GM18868 (cell line): Measurements from ENCODE around the gene CORO2B.
"Not testable (repeated sequence)": the region's sequence is repeated elsewhere in the genome, so short reads cannot be mapped to it uniquely, and the experiment has no call there.

Source experiments
- ATAC-seq: cut with Tn5 transposase; IDR thresholded peaks from one replicate; pipeline ENCODE4 v1.9.1; 2021; ENCODE audit warnings: mild to moderate bottlenecking, moderate library complexity; ENCODE audit not compliant: unreplicated experiment

The CORO2B gene

DNA sequence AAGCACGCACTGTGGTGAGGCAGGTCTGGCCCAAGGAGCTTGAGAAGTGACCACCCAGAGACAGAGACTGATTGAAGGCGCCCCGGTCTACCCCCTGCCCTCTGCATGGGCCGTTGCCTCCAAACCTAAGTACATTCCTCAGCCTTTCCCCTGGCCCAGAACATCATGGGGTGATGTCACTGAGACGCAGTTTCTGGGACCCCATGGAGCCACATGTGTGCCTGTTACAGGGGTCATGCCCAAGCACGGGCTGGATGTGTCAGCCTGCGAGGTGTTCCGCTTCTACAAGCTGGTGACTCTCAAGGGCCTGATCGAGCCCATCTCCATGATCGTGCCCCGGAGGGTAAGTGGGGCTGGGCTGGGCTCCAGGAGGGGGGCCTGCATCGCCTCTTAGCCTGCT, 139.7 kb downstream of the CORO2B start:
- no peak for ATAC-seq

DNA sequence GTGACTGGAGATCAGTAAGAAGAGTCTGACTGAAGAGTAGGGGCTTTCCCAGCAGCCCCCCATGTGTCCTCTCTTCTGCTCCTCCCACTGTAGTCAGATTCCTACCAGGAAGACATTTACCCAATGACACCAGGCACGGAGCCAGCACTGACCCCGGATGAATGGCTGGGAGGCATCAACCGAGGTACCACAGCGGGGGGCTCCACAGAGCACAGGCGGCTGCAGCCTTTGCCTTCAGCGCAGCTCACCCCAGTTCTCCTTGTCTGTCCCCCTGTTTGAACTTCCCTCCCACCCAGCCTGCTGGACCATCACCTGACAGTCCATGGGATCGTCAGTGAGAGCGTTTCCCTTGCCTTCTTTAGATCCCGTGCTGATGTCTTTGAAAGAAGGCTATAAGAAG, 140.3 kb downstream of the CORO2B start:
- ATAC-seq: no peak

DNA sequence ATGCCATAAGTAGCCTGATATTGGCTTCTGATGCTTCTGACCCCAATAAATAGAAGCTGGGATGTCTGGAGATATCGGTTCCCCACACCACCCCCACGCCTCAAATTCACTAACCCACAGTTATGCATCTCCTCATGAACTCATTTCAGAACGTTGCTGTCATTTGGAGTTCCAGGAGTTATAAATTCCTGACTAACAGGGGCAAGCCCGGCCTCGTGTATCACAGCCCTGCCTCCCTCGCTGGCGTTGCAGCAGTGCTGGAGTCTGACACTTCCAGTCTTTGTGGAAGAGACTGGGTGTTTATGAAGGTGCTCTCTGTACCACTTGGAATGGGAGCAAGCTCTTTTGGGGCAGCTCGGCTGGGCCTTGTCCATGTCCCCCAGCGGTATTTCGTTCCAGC, 140.9 kb downstream of the CORO2B start:
- ATAC-seq: no peak

DNA sequence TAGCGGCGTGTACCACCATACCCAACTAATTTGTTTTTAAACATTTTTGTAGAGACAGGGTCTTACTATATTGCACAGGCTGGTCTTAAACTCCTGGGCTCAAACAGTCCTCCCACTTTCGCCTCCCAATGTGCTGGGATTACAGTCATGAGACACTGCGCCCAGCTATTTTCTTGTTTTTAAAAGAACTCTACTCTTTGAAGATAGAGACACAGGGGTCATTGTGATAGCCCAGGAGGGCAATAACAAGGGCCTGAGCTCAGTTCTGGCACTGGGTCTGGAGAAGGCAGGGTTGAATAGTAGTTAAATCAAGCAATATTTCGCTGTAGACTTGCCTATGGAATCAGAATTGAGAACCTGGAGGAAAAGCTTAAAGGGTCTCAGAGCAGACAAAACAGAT, 143.1 kb downstream of the CORO2B start:
- no peak for ATAC-seq

DNA sequence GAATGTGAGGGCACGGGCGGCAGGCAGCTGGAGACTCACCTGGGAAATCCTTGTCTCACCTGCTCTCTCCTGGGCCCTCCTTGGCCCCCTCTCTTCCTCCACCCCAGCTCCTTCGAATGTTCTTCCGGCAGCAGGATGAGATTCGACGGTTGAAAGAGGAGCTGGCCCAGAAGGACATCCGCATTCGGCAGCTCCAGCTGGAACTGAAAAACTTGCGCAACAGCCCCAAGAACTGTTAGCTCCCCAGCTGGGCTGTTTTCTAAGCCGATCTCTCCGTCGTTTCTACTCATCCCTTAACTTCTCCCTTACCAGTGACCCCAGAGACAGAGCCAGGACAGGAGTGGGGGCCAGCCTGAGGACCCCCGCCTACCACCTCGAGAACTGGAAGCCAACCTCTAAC, 146.9 kb downstream of the CORO2B start:
- no peak for ATAC-seq

DNA sequence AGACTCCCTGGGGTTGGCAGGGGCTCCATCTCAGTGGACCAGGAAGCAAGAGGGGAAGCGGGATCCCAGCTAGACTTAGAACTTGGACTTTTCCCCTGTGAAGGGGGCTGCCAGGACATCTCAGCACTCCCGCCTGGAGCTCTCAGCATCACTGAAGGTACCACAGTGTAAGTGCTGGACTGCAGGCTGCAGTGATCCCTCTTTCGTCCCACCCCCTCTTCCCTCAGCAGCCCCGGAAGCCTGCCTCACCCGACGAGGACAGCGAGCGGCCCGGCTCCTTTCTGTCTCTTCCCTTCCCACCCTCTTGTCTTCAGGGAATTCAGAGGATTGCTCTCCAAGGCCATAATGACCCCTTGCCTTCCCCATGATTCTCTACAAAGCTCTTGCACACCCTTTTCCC, 147.5 kb downstream of the CORO2B start:
- no peak for ATAC-seq

DNA sequence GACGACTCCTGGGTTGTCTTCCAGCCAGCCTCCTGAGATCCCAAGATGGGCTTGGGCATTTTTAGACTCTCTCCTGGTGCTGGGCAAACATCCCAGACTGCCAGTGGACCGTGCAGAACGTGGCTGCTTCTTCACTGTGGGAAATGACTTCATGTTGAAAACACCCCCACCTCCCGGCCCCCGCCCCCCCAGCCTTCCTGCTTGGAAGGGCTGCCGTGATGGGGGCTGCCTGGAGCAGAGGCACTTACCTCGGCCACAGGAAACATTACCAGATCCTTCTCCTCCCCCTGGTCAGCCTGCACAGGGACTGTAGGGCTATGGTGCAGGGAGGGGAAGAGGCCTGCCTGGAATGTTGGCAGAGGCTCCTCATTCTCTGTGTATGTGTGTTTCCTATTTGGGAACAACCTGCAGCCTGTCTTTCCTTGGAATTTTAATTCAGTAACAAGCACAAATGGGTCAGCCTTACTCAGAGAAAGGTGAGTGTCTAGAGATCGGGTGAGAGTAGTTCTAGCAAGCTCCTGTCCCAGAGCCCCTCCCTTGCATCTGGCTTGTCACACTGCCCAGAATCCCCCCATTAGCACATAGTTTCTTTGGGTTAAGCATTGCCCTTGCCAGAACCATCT, 151.1 kb downstream of the CORO2B start:
- no peak for ATAC-seq

DNA sequence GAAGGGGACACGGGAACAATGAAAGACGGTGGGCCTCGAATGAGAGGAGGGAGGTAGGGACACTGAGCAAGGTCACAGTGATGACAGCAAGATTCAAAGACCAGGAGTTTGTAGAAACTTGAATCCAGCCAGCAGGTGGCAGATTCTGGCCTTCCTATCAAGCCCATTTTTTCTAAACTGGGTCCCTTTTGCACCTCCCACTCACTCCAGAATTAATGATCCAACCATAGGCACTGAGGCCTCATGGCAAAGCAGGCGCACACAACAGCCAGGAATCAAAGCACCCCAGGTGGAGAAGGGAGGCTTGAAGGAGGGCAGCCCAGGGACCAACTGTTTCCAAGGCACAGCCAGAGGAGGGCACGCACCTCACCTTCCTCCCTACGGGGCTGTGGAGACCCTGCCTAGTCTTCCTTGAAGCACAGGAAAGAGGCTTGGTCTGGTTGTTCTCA, 151.7 kb downstream of the CORO2B start:
- ATAC-seq: no peak

DNA sequence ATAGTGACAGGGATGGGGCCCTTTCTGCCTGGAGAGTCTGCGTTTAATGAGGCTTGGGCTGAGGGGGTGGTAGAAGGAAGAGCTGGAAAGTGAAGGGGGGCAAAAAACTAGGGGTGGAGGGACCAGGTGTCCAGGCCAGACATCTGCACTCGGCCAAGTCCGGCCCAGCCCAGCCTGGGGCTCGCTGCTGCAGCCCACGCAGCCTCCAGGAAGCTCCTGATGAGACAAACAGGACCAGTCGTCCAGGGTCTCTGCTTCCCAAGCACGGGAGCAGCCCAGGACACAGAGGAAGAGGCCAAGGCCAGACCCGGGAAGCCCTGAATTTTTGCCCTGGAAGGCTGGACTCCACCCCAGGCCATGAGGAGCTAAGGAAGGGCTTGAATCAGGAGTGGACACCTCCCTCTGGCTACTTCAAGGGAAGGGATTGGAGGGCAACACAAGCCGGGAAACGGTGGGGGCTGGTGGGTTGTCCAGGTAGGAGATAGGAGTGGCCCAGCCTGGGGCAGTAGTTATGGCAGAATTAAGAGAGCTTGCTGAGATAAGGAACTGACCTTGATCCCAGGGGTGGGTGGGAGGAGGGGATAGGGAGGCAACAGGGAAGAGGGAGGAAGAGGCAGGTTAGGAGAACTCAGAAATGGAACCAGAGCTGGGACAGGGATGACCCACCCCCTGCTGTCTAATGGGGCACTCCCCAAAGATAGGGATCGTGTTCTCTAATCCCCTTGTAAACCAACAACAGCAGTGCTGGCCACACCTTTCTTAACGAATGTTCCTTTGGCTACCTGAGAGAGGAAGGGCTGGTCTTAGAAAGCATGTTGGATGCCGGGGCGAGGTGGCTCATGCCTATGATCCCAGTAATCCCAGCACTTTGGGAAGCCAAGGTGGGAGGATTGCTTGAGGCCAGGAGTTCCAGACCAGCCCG, 152.4 kb downstream of the CORO2B start:
- no peak for ATAC-seq

DNA sequence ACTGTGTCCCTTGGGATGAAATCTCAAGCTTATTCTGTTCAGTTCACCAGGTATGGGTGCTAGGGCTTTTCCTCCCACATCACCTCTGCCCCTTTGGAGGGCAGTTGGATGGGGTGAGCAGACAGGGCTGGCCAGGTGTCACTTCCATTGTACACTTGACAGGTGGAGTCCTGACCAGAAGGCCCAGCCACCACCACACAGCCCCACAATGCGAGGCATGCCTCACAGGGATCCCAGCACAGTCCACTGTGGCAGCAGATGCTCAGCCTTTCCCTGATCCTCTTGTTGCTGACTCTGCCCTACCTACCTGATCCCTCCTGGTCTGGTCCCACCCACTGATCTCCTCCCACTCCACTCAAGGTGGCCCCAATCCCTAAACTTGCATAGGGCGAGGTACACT, 153.7 kb downstream of the CORO2B start:
- no peak for ATAC-seq

DNA sequence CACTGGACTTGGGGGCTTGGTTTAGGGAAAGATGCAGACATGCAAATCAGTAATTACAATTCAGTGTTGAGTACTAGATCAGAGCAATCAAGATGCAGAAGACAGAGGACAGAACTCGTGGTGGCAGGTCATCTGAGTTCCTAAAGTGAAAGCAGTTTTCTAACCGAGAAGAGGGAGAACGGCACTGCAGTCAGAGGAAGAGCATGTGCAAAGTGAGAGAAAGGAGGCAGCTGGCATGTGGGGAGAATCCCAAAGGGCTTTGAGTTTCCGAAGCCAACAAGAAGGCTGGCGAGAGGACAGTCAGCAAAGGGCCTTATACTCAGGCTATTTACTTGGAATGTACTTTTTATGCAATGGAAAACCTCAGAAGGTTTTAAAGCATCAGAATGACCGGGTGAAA, 154.9 kb downstream of the CORO2B start:
- ATAC-seq: no peak

DNA sequence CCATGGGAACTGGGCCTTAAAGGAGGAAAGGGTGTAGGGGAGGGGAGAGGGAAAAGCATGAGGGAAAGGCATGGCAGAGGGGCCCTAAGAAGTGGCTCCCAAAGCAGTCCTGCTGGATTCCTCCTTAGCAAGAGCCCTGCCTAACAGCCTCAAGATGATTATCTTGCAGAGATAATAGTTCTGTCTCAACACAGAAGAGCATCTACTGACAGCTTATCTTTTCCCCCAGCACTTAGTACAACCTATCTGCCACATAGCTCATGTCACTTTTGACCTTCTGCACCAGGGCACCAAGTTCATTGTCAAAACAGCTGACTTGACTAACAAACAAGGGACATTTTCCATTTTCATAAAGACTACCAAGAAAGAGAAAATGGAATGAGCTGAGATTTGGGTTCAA, 155.6 kb downstream of the CORO2B start:
- no peak for ATAC-seq

DNA sequence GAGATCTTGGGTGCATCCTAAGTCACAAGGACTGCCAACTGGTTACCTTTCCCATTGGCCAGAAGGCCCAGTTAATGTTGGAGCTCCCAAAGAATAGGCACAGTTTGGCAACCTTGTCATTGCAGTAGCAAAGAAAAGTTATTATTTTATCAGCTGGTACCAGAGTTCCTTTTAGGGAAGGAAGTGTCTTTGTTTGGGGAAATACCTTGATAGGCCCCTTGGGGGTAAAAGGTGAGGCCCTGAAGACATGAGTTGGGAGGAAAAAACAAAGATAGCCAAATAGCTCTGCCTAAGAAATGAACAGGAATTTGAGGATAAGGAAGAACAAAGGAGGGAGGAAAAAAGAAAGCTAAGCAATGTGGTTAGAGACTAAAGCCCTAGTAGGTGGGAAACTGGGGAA, 156.1 kb downstream of the CORO2B start:
- ATAC-seq: no peak

DNA sequence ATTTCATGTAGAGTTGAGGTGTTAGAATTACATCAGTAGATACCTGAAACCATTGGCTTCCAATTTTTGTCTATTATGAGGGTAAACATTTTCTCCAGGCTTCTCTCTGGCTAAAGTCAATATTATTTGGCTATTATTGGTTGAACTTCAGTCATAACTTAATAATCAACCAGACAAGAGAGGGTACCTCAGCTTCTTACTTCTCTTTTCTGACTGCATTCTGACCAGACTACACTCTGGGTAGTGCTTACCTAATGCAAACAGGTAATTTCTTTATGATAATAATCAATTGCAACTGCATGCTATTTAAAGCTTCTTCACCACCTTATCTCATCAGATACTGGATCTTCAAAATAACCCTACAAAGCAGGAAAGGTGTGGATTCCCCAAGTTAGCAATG, 156.8 kb downstream of the CORO2B start:
- ATAC-seq: no peak

DNA sequence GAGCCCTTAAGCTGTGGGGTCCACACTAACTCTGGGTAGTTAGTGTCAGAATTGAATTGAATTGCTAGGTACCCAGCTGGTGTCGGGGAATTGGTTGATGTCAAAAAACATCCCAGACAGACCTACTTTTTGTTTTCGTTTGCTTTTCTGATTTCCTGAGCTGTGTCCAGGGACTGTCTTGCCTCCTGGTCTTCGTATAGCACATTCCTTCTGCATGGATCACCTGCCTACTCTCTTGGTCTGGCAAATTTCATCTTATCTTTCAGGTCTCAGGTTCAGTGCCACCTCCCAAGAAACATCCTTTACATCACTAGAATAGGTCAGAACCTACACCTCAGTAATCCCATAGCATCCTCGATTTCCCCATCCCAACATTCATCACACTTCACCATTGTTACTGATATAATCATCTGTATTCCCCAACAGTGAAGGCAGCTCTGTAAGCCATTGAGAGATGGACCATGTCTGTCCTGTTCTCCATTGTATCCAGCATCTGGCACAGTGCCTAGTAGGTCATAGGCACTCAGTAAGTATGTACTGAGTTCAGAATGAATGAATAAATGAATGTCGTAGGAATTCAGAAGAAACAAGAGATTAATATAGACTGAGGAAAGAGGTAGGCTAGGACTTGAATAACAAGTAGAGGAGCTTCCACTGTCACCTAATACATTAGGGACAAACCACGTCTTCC, 160.7 kb downstream of the CORO2B start:
- ATAC-seq: no peak

DNA sequence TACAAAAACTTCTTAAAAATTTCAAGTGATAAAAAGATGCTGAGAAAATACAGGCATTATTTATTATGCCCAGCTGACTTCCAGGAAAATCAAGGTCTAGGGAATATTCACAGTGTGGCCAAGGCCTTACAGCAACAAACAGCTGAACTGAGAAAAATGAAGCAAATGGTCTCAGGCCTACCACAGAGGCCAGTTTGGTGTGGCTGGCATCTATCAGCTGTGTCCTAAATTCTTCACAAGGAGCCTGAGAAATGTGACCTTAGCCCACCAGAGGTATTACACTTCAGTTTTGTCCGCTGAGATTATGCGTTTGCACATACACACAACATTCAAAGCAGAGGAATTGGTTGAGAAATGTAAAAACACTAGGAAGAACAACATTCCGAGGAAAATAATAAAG, 164.5 kb downstream of the CORO2B start:
- ATAC-seq: no peak

DNA sequence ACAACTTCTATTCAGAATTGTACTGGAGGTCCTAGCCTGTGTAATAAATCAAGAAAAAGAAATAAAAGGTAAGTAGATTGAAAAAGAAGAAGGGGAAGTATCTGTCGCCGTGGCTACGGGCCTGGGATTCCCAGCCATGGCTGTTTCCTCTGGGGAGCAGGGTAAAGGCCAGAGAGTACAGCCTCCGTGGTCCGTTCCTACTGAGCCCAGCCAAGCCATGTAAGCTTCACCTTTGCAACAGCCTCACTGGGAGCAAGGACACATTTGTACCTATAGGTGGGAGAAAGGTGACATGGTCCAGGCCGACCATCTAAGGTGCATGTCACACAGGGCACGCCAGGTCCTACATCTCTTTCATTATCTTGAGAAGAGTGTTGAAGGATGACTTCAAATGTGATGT, 170.6 kb downstream of the CORO2B start:
- ATAC-seq: no peak

DNA sequence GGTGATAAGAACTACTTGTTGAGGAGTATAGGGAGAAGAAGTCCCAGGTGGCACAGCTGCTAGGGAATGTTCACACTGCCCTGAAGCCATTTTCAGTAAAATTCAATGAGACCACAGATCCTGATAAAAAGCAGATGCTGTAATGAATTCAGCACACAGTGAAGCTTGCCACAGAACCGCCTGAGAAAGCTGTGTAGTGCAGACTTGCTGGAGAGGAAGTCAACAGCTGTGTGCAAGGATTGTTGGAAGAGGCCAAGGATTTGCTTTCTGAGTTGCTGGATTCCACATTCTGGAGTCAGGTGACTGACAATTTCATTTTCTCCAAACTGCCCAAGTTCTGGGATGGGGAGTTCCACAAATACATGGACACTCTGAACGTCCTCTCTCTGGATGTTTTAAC, 171.0 kb downstream of the CORO2B start:
- no peak for ATAC-seq

DNA sequence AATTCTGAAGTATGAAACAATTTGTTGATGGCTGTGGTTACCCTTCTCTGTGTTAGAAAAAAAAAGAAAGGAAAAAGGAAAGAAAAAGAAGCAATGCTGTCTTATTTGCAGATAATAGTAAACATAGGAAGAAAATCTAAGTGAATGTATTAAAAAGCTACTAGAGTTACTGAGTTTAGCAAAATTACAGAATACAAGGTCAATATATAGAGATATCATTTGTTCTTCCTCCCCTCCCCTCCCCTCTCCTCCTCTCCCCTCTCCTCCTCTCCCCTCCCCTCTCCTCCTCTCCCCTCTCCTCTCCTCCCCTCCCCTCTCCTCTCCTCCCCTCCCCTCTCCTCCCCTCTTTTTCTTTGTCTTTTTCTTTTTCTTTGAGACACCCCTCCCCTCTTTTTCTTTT, 172.8 kb downstream of the CORO2B start:
- ATAC-seq: no peak

DNA sequence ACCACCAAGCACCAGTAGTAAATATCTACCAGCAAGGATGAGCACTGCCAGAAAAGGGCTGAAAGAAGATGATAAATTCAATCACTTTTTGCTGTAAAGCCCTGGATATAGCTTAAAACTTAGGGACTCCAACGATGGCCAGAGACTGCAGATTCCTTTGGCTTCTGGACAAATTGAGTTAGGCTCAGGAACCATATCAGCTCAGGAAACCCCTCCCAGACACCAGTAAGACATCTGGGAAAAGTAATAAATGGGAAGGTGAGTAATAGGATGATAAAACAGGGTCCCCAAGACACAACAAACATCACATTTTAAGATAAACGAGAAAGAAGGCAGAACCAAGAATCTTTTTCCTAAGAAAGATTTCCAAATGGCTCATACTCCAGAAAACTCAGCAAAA, 176.9 kb downstream of the CORO2B start:
- ATAC-seq: no peak

DNA sequence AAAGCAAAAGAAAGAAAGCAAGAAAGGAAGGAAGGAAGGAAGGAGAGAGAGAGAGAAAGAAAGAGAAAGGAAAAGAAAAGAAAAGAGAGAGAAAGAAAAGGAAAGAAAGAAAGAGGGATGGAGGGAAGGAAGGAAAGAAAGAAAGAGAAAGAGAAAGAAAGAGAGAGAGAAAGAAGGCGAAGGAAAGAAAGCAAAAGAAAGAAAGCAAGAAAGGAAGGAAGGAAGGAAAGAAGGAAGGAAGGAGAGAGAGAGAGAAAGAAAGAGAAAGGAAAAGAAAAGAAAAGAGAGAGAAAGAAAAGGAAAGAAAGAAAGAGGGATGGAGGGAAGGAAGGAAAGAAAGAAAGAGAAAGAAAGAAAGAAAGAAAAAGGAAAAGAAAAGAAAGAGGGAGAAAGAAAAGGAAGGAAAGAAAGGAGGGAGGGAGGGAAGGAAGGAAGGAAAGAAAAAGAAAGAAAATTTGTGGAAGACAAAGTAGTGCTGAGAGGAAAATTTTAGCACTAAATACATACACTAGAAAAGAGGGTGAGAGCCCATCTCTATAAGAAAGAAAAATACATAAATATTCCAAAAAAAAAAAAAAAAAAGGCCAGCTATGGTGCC, 181.3 kb downstream of the CORO2B start:
- not testable (repeated sequence) for ATAC-seq
